Measurements from ENCODE around the gene PLA2G2E.

- TF ChIP-seq CTCF (IDR thresholded peaks at IDR 0.05) (no peak), POLR2A (IDR thresholded peaks at IDR 0.05) (no peak)
Measured at GRCh38 chr1:19892628-19893168, 30.7 kb downstream of the PLA2G2E start.
